Right atrium auricular region (tissue), 2 donors: ENCODE data around the gene SLC22A7. TPM values are rescaled to one million over a fixed set of nuclear protein-coding genes. Genes with fewer than 3 reads are reported as not detected.

Experiments used
- DNase-seq: peaks from one replicate; pipeline ENCODE4 v3.0.0-alpha.2; 2019; ENCODE audit warnings: low spot score
- H3K27ac ChIP-seq, 2 donors: fragments of 200-600 bp; sonication (generic); 1 replicate in 1 of 2; 2 replicates in 1 of 2; pipeline ENCODE4 v1.5.1; 2016 to 2019
- H3K27me3 ChIP-seq, 2 donors: fragments of 200-600 bp; sonication (generic); one replicate each; pipeline versions ENCODE4 v1.5.1 to v1.6.0; 2017 to 2019
- H3K36me3 ChIP-seq: fragments of 200-600 bp; sonication (generic); one replicate; pipeline ENCODE4 v1.5.1; 2016
- H3K4me1 ChIP-seq, 2 donors: fragments of 200-600 bp; sonication (generic); one replicate each; pipeline versions ENCODE4 v1.5.1 to v1.6.0; 2017 to 2019
- H3K4me3 ChIP-seq, 2 donors: fragments of 200-600 bp; sonication (generic); 1 replicate in 1 of 2; 2 replicates in 1 of 2; pipeline ENCODE4 v1.5.1; 2017 to 2019; ENCODE audit warnings: mild to moderate bottlenecking in 1 of 2, moderate library complexity in 1 of 2
- H3K9me3 ChIP-seq, 2 donors: fragments of 200-600 bp; sonication (generic); one replicate each; pipeline ENCODE4 v1.5.1; 2019
- total RNA-seq, 2 donors: library from RNA; depleted of rRNA; stranded (reverse); fragments of >200 nt; gene quantifications; one replicate each; pipeline ENCODE4 v1.1.0, GENCODE V29; 2016
- TF ChIP-seq, protein P1 (sequence below), 2 donors: fragments of 200-600 bp; sonication (generic); IDR thresholded peaks; one replicate each; pipeline ENCODE4 v1.5.1; 2019; ENCODE audit warnings: antibody characterized with exemption in 2 of 2

The SLC22A7 gene
- total RNA-seq, 2 donors from 2014 or later: not detected

DNA sequence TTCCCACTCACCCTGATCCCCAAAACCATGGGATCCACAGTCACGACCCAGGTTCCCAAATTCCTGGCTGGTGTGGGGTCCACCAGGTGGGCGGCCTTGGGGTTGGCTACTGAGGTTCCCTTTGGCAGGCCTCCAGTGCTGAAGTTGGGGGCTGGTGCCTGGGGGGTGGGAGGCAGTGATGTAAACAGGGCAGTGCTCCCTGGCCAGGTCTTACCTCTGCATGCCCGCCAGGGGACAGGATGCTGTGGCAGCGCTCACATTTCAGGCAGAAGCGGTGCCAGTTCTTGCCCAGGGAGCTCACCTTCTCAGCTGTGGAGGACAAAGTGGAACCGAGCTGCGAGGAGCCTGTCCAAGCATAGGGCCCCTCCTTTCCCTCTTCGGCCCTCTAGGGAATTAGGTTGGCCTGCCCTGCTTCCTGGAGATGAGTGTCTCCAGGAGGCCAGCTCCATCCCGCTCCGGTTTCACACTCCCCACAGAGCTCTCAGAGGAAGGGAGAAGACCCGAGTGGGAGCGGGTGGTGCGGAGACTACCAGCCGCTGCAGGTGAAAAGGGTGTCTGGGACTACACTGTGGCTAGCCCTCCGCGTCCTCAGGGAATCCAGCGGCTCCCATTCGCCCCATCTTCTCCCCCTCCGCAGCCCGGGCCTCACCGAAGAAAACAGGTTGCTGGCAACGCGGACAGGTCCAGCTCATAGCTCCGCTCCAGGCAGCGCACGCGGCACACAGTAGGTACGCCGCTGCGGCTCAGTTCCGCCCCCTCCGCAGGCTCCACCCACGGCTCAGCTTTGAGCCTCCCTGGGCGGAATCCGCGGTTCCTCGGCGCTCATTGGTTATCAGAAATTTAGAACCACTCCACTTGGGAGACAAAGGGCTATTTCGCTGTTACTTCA, 10.3 kb downstream of the SLC22A7 start, which contains the start of gene CRIP3:
TSS of gene CRIP3 (minus strand) at position 726 of the 889 bp plus-strand sequence. CDS start at position 692, 34 bp downstream.
- no peaks in the 10 kb centered on the region for H3K36me3 ChIP-seq
- no peaks in the 10 kb centered on the region for H3K9me3 ChIP-seq
- no peak for DNase-seq
- no peaks in the 10 kb centered on the region for H3K27me3 ChIP-seq
- H3K4me3 ChIP-seq: peak within 1 kb of the TSS; percentile 22 to 43
- TF ChIP-seq, protein P1, sequence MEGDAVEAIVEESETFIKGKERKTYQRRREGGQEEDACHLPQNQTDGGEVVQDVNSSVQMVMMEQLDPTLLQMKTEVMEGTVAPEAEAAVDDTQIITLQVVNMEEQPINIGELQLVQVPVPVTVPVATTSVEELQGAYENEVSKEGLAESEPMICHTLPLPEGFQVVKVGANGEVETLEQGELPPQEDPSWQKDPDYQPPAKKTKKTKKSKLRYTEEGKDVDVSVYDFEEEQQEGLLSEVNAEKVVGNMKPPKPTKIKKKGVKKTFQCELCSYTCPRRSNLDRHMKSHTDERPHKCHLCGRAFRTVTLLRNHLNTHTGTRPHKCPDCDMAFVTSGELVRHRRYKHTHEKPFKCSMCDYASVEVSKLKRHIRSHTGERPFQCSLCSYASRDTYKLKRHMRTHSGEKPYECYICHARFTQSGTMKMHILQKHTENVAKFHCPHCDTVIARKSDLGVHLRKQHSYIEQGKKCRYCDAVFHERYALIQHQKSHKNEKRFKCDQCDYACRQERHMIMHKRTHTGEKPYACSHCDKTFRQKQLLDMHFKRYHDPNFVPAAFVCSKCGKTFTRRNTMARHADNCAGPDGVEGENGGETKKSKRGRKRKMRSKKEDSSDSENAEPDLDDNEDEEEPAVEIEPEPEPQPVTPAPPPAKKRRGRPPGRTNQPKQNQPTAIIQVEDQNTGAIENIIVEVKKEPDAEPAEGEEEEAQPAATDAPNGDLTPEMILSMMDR (IDR thresholded peaks at IDR 0.05): peak in 1 of 2 donors; percentile 27
- H3K27ac ChIP-seq: no peak within 1 kb of the TSS
- peaks cover 0 to 12% of the 10 kb centered on the region in 2 donors for H3K4me1 ChIP-seq

DNA sequence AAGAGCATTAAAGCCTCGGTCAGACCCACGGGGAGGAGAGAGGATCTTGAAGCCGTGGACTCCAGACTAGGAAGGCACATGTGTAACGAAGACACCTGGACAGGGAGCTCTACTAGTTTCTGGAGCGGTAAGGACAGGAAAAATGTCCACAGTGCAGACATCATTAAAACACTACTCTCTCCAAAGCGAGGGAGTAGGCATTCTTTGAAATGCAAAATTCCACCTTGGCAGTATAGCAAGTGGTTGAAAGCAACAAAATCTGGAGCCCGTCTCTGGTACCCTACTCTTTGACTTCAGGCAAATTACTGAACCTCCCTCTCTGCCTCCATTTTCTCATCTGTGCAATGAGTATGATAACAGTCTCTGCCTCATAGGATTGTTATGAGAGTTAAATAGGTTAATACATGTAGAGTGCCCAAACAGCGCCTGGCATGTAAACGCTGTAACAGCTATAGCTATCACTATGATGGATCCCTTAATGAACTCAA, 11.0 kb downstream of the SLC22A7 start:
- Histone ChIP-seq H3K4me3 (peak overlapping the region; percentile 22 to 43), H3K27ac (no peak overlapping the region), H3K27me3 (no peaks in the 10 kb centered on the region), H3K4me1 (peaks cover 0 to 12% of the 10 kb centered on the region in 2 donors), H3K9me3 (no peaks in the 10 kb centered on the region), H3K36me3 (no peaks in the 10 kb centered on the region)
- TF ChIP-seq, protein P1 (IDR thresholded peaks at IDR 0.05): no peak
- DNase-seq: no peak

DNA sequence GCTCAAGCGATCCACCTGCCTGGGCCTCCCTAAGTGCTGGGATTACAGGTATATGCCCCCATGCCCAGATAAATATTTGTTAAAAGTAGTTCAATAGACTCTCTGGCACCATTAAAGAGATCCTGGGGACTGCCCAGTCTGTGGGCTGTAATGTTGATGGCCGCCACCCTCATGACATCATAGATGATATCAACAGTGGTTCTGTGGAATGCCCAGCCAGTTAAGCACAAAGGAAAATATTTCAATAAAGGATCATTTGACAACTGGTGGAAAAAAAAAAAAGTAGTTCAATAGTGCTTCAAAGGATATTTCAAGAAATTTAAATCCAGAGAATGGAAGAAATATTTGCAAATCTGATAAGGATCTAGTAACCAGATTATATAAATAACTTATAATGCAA, 12.1 kb downstream of the SLC22A7 start:
- H3K4me1 ChIP-seq: peaks cover 0 to 12% of the 10 kb centered on the region in 2 donors
- H3K4me3 ChIP-seq: no peak overlapping the region
- TF ChIP-seq, protein P1 (IDR thresholded peaks at IDR 0.05): no peak
- H3K27me3 ChIP-seq: no peaks in the 10 kb centered on the region
- no peaks in the 10 kb centered on the region for H3K36me3 ChIP-seq
- H3K27ac ChIP-seq: no peak overlapping the region
- DNase-seq: no peak
- no peaks in the 10 kb centered on the region for H3K9me3 ChIP-seq

DNA sequence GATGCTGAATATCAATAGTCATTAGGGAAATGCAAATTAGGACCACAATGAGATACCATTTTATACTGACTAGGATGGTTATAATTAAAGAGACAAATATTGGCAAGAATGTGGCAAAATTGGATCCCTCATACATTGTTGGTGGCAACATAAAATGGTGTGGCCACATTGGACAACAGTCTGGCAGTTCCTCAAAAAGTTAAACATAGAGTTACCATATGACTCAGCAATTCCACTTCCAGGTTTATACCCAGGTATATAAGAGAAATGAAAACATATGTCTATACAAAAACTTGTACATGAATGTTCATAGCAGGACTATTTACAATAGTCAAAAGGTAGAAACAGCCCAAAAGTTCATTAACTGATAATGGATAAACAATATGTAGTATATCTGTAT, 12.6 kb downstream of the SLC22A7 start:
- H3K4me1 ChIP-seq: peaks cover 0 to 12% of the 10 kb centered on the region in 2 donors
- H3K4me3 ChIP-seq: no peak overlapping the region
- H3K27me3 ChIP-seq: no peaks in the 10 kb centered on the region
- H3K9me3 ChIP-seq: no peaks in the 10 kb centered on the region
- TF ChIP-seq, protein P1 (IDR thresholded peaks at IDR 0.05): no peak
- H3K36me3 ChIP-seq: no peaks in the 10 kb centered on the region
- H3K27ac ChIP-seq: no peak overlapping the region
- no peak for DNase-seq

DNA sequence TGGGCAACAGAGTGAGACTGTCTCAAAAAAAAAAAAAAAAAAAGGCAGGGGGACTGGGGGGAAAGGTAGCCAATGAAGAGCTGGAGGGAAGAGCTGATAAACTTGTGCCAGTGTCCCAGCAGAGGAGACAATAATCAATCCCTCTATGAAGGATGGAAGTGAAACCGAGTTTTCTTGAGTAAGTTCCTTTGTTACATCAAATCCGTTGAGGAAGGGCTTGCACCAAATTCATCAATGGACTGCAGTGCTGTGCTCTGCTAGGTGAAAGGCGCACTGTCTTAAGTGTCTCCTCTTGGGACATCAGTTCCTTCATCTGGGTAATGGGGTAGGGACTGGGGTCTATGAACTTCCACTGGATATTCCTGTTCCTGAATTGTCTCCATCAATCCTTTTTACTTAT, 13.6 kb downstream of the SLC22A7 start:
- no peaks in the 10 kb centered on the region for H3K36me3 ChIP-seq
- no peak for DNase-seq
- no peak overlapping the region for H3K27ac ChIP-seq
- no peak overlapping the region for H3K4me3 ChIP-seq
- no peaks in the 10 kb centered on the region for H3K9me3 ChIP-seq
- TF ChIP-seq, protein P1 (IDR thresholded peaks at IDR 0.05): no peak
- no peaks in the 10 kb centered on the region for H3K27me3 ChIP-seq
- H3K4me1 ChIP-seq: peaks cover 0 to 12% of the 10 kb centered on the region in 2 donors
